B cell (primary cell): ENCODE results near the gene NOS1AP. TPM values are rescaled to one million over a fixed set of nuclear protein-coding genes. Genes with fewer than 3 reads are reported as not detected.

ENCODE experiments used
- ATAC-seq: fragments of 200-7000 bp; cut with Tn5 transposase; one replicate; pipeline ENCODE4 v1.10.0; 2021; ENCODE audit warnings: low read depth, mild to moderate bottlenecking, moderate number of reproducible peaks, moderate library complexity
- CTCF ChIA-PET: fragments of 350-600 bp; sonication (Branson Sonifier 250); formaldehyde crosslinking; loops from one replicate; lab custom pipeline; 2021; ENCODE audit warnings: antibody characterized with exemption, inconsistent platforms; lab: Charles Lee
- POLR2A ChIA-PET: fragments of 350-600 bp; sonication (Branson Sonifier 250); formaldehyde crosslinking; loops from one replicate; lab custom pipeline; 2021; ENCODE audit warnings: antibody characterized with exemption; lab: Charles Lee
- DNase-seq: peaks from one replicate; pipeline ENCODE4 v3.0.0; 2013
- H2AFZ ChIP-seq: 2 replicates; pipeline ENCODE4 v1.6.1; 2012; ENCODE audit warnings: mild to moderate bottlenecking, low read depth, low read length; ENCODE audit not compliant: insufficient read depth, poor library complexity, severe bottlenecking
- H3K27ac ChIP-seq, 2 donors: 1 replicate in 1 of 2; 2 replicates in 1 of 2; pipeline ENCODE4 v1.5.1; 2012 to 2013; ENCODE audit warnings: low read length in 2 of 2, mild to moderate bottlenecking in 2 of 2, moderate library complexity in 1 of 2
- H3K27me3 ChIP-seq, 4 experiments: fragments of 200-600 bp in 1 of 4; sonication (generic) in 1 of 4; replicated peaks in 1 of 4; 1 replicate in 2 of 4; 2 replicates in 2 of 4; pipeline versions ENCODE4 v1.6.1 to v1.7.0; 2013 to 2016; ENCODE audit warnings: low read length in 3 of 4, mild to moderate bottlenecking in 2 of 4, mixed read lengths in 1 of 4, moderate library complexity in 1 of 4; ENCODE audit not compliant: insufficient read depth in 4 of 4, control insufficient read depth in 3 of 4; ENCODE audit errors: control extremely low read depth in 1 of 4
- H3K36me3 ChIP-seq, 2 experiments: replicated peaks in 1 of 2; 1 replicate in 1 of 2; 2 replicates in 1 of 2; pipeline versions ENCODE4 v1.6.1 to v1.7.1; 2013; ENCODE audit warnings: low read length in 1 of 2; ENCODE audit not compliant: insufficient read depth in 2 of 2, control insufficient read depth in 1 of 2; ENCODE audit errors: control extremely low read depth in 1 of 2, extremely low read depth in 1 of 2
- H3K4me1 ChIP-seq, 2 donors: fragments of 200-600 bp in 1 of 2; sonication (generic) in 1 of 2; 1 replicate in 1 of 2; 2 replicates in 1 of 2; pipeline versions ENCODE4 v1.5.1 to v1.6.1; 2013 to 2017; ENCODE audit warnings: low read length in 2 of 2; ENCODE audit not compliant: control insufficient read depth in 2 of 2, insufficient read depth in 2 of 2
- H3K4me2 ChIP-seq: replicated peaks from 2 replicates; pipeline ENCODE3; 2012; ENCODE audit warnings: mild to moderate bottlenecking, low read depth, low read length; ENCODE audit not compliant: poor library complexity, severe bottlenecking
- H3K4me3 ChIP-seq, 5 experiments: fragments of 200-600 bp in 1 of 5; sonication (generic) in 1 of 5; 1 replicate in 3 of 5; 2 replicates in 2 of 5; pipeline versions ENCODE4 v1.5.1 to v1.7.0; 2011 to 2016; ENCODE audit warnings: low read length in 4 of 5, mild to moderate bottlenecking in 4 of 5, low read depth in 2 of 5, control low read depth in 1 of 5, moderate library complexity in 1 of 5; ENCODE audit not compliant: insufficient read depth in 1 of 5; ENCODE audit errors: control extremely low read depth in 1 of 5, extremely low read depth in 1 of 5
- H3K79me2 ChIP-seq: fragments of 200-600 bp; sonication (generic); one replicate; pipeline ENCODE4 v1.6.0; 2016; ENCODE audit warnings: low read length; ENCODE audit not compliant: control insufficient read depth, insufficient read depth
- H3K9ac ChIP-seq: fragments of 200-600 bp; sonication (generic); 2 replicates; pipeline ENCODE4 v1.6.1; 2017; ENCODE audit warnings: mild to moderate bottlenecking, low read length, moderate library complexity
- H3K9me3 ChIP-seq, 3 donors: one replicate each; pipeline versions ENCODE4 v1.6.1 to v1.7.1; 2013; ENCODE audit warnings: low read length in 2 of 3; ENCODE audit not compliant: control insufficient read depth in 2 of 3, insufficient read depth in 1 of 3; ENCODE audit errors: control extremely low read depth in 1 of 3
- H4K20me1 ChIP-seq: 2 replicates; pipeline ENCODE4 v1.6.0; 2012; ENCODE audit warnings: mild to moderate bottlenecking, low read length; ENCODE audit not compliant: insufficient read depth, control insufficient read depth, poor library complexity, severe bottlenecking
- H3K27ac Mint-ChIP-seq: one replicate; pipeline ENCODE4 v1.8.0; 2021; ENCODE audit warnings: mixed read lengths
- H3K27me3 Mint-ChIP-seq: one replicate; pipeline ENCODE4 v1.8.0; 2021; ENCODE audit warnings: mixed read lengths
- H3K4me1 Mint-ChIP-seq: one replicate; pipeline ENCODE4 v1.8.0; 2021; ENCODE audit warnings: mixed read lengths
- H3K4me3 Mint-ChIP-seq: one replicate; pipeline ENCODE4 v1.8.0; 2021; ENCODE audit warnings: mixed read lengths
- H3K9me3 Mint-ChIP-seq: one replicate; pipeline ENCODE4 v1.8.0; 2022; ENCODE audit warnings: mixed read lengths; ENCODE audit not compliant: insufficient read depth
- CTCF ChIP-seq: fragments of 200-600 bp; IDR thresholded peaks from one replicate; pipeline ENCODE4 v1.8.0; 2022; ENCODE audit warnings: antibody characterized with exemption, mild to moderate bottlenecking
- EZH2 ChIP-seq: IDR thresholded peaks from 2 replicates; pipeline ENCODE4 v1.6.1; 2012; ENCODE audit warnings: borderline replicate concordance, low read depth, mild to moderate bottlenecking, moderate library complexity, low read length; ENCODE audit not compliant: insufficient read depth, poor library complexity, severe bottlenecking
- WGBS: methylation state at CpG from one replicate; pipeline ENCODE4 v1.1.5; 2013; ENCODE audit warnings: missing lambda C conversion rate; ENCODE audit not compliant: insufficient coverage; 5-methylcytosine and 5-hydroxymethylcytosine counted together
- intact Hi-C: fragments of 100-400 bp; cut with micrococcal nuclease; formaldehyde crosslinking; loops from one replicate; pipeline ENCODE4 v1.10.0; 2022
- polyA plus RNA-seq: library from polyadenylated mRNA; depleted of rRNA; stranded (reverse); fragments of >200 nt; gene quantifications from 2 replicates; pipeline ENCODE4 v1.2.3, GENCODE V29; 2012
- total RNA-seq, 2 donors: library from RNA; stranded (reverse); fragments of 120-200 nt in 1 of 2; gene quantifications; 1 replicate in 1 of 2; 2 replicates in 1 of 2; pipeline versions ENCODE4 v1.2.3 to v1.2.4, GENCODE V29; 2013 to 2022

Gene NOS1AP
- total and polyA plus RNA-seq, 2 donors (not counting 1 experiment from before 2014, with no cell fraction given), result 0.32 TPM; not detected in 1

- Histone ChIP-seq H2AFZ (no peak overlapping the region), H3K27ac (no peak overlapping the region), H3K4me2 (no peak overlapping the region), H3K9me3 (no peaks in the 10 kb centered on the region), H3K4me3 (no peak overlapping the region), H3K9ac (no peak overlapping the region), H3K27me3 (peaks cover 0 to 3% (median 0%) of the 10 kb centered on the region in 4 experiments), H3K36me3 (no peaks in the 10 kb centered on the region), H3K4me1 (peaks cover 0 to 4% of the 10 kb centered on the region in 2 donors), H3K79me2 (no peaks in the 10 kb centered on the region), H4K20me1 (no peaks in the 10 kb centered on the region)
- Mint-ChIP-seq H3K9me3 (no peaks in the 10 kb centered on the region), H3K4me1 (peaks cover 12% of the 10 kb centered on the region), H3K27me3 (peaks cover 15% of the 10 kb centered on the region), H3K4me3 (no peak overlapping the region), H3K27ac (no peak overlapping the region)
- ATAC-seq (no peak), DNase-seq (no peak)
- 94% methylated on average over 3 of the region's 3 CpGs for WGBS
- TF ChIP-seq CTCF (no peak), EZH2 (no peak)
- POLR2A ChIA-PET, result no interaction called here
- CTCF ChIA-PET, result no interaction called here
- intact Hi-C loops, result no loop called here
These were observed 160.6 kb downstream of the NOS1AP start for GRCh38 chr1:162230096-162230495.

- H3K27ac ChIP-seq, result no peak overlapping the region
- no peak for DNase-seq
- Mint-ChIP-seq H3K4me1 (peaks cover 12% of the 10 kb centered on the region), H3K9me3 (no peaks in the 10 kb centered on the region), H3K4me3 (no peak overlapping the region), H3K27ac (no peak overlapping the region), H3K27me3 (peaks cover 18% of the 10 kb centered on the region)
- no peaks in the 10 kb centered on the region for H3K36me3 ChIP-seq
- peaks cover 0 to 3% (median 1%) of the 10 kb centered on the region in 4 experiments for H3K27me3 ChIP-seq
- H3K9ac ChIP-seq, result no peak overlapping the region
- ATAC-seq, result no peak
- intact Hi-C loops, result no loop called here
- WGBS, result no CpG with 5 or more reads among the region's 3 CpGs
- H3K4me1 ChIP-seq, result peaks cover 0 to 4% of the 10 kb centered on the region in 2 donors
- H3K9me3 ChIP-seq, result no peaks in the 10 kb centered on the region
- no peaks in the 10 kb centered on the region for H4K20me1 ChIP-seq
- H3K4me2 ChIP-seq, result no peak overlapping the region
- no peak overlapping the region for H3K4me3 ChIP-seq
- H3K79me2 ChIP-seq, result no peaks in the 10 kb centered on the region
- POLR2A ChIA-PET, result no interaction called here
- no peak overlapping the region for H2AFZ ChIP-seq
- TF ChIP-seq CTCF, result no peak
- no peak for TF ChIP-seq EZH2
- CTCF ChIA-PET, result no interaction called here
These were observed 161.0 kb downstream of the NOS1AP start for GRCh38 chr1:162230517-162230916.
